ENCODE measurements around the gene PDE4D.
"Not testable (repeated sequence)": the region's sequence is repeated elsewhere in the genome, so short reads cannot be mapped to it uniquely, and the experiment has no call there.

Gene PDE4D

GRCh38 chr5:59393585-59394420, 499.7 kb downstream of the PDE4D start:
- DNase-seq, result no peak

GRCh38 chr5:59391576-59391975, 501.9 kb downstream of the PDE4D start:
- no peak for DNase-seq

- no peak for DNase-seq
These were observed 502.5 kb downstream of the PDE4D start for GRCh38 chr5:59390989-59391388.

- no peak for DNase-seq
These were observed 503.4 kb downstream of the PDE4D start for GRCh38 chr5:59390074-59390659.

GRCh38 chr5:59387127-59387526, 506.4 kb downstream of the PDE4D start:
- no peak for DNase-seq

- DNase-seq, result no peak
These were observed 507.8 kb downstream of the PDE4D start for GRCh38 chr5:59385700-59386099.

GRCh38 chr5:59380350-59380951, 513.1 kb downstream of the PDE4D start:
- DNase-seq, result no peak

GRCh38 chr5:59374036-59374435, 519.5 kb downstream of the PDE4D start:
- DNase-seq, result not testable (repeated sequence)

- no peak for DNase-seq
These were observed 521.9 kb downstream of the PDE4D start for GRCh38 chr5:59371525-59372127.

GRCh38 chr5:59368951-59369350, 524.6 kb downstream of the PDE4D start:
- no peak for DNase-seq

- peak; percentile 10 for DNase-seq
These were observed 525.6 kb downstream of the PDE4D start for GRCh38 chr5:59367791-59368394.

- DNase-seq, result no peak
These were observed 526.7 kb downstream of the PDE4D start for GRCh38 chr5:59366784-59367183.

GRCh38 chr5:59362438-59362837, 531.1 kb downstream of the PDE4D start:
- DNase-seq, result no peak

GRCh38 chr5:59361454-59361853, 532.1 kb downstream of the PDE4D start:
- no peak for DNase-seq

- DNase-seq, result no peak
These were observed 533.4 kb downstream of the PDE4D start for GRCh38 chr5:59360130-59360555.

- no peak for DNase-seq
These were observed 535.3 kb downstream of the PDE4D start for GRCh38 chr5:59358005-59358861.

GRCh38 chr5:59357381-59357977, 536.0 kb downstream of the PDE4D start:
- DNase-seq, result no peak

- no peak for DNase-seq
These were observed 536.6 kb downstream of the PDE4D start for GRCh38 chr5:59356813-59357380.

- DNase-seq, result no peak
These were observed 538.7 kb downstream of the PDE4D start for GRCh38 chr5:59354811-59355210.

- DNase-seq, result no peak
These were observed 539.3 kb downstream of the PDE4D start for GRCh38 chr5:59354274-59354673.

GRCh38 chr5:59351076-59351794, 542.3 kb downstream of the PDE4D start:
- DNase-seq, result no peak

All from stimulated activated naive CD4-positive, alpha-beta T cell treated with Interleukin-2 at 50 U/mL for 16 hours (primary cell).